Measurements from ENCODE around the gene CNST.

The CNST gene

DNA sequence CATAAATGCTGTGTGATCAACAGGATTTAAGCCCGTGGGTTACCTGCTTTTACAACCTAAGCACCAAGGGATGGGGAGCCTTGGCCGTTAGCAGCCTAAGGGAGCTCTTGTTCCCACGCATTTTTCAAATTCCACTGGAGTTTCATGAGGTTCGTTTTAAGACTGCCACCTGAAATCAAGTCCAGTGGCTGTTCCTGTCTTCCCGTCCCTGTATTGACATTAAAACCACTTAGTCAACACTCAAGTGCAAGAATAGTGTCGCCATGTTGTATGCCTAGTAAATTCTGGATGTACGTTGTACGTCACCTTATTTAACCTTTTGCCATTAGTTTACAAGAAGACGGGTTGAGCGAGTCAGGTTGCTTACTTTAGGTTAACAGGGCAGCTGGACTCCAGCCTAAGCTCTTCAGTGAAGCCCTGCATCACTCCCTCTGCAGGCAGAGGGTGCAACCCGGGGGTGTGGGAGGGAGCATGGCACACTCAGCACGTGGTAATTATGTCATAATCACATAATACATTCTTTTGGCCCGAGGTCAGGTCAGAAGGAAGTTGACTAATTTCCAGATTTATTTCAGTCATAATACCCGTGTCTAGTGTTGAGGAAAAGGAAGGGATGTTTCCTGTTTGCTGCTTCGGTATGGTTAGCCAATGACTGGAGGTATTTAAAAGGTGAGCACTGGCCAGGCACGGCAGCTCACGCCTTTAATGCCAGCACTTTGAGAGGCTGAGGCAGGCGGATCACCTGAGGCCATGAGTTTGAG, 42.5 kb downstream of the CNST start:
- Histone ChIP-seq H3K36me3 (ENCODE audit: control insufficient read depth in 4 of 4, insufficient read depth in 4 of 4, low read length in 3 of 4) (peaks cover 0 to 12% (median 9%) of the 10 kb centered on the region in 4 experiments), H3K27ac (ENCODE audit: insufficient read depth in 1 of 2, low read depth in 1 of 2, low read length in 2 of 2, poor library complexity in 1 of 2, severe bottlenecking in 2 of 2) (no peak overlapping the region), H3K4me3 (ENCODE audit: control insufficient read depth in 1 of 7, extremely low read depth in 1 of 7, insufficient read depth in 4 of 7, low read depth in 2 of 7, low read length in 6 of 7) (no peak overlapping the region), H3K4me1 (ENCODE audit: control extremely low read depth in 1 of 4, control insufficient read depth in 4 of 4, insufficient read depth in 4 of 4, low read length in 3 of 4) (peaks cover 4 to 25% (median 11%) of the 10 kb centered on the region in 4 experiments), H3K27me3 (replicated peaks in 2 of 5; ENCODE audit: control insufficient read depth in 4 of 5, insufficient read depth in 5 of 5, low read length in 4 of 5) (no peaks in the 10 kb centered on the region), H3K9me3 (ENCODE audit: control extremely low read depth in 1 of 5, control insufficient read depth in 4 of 5, insufficient read depth in 2 of 5, low read depth in 1 of 5, low read length in 4 of 5) (no peaks in the 10 kb centered on the region)
- WGBS (ENCODE audit: insufficient coverage) = 94% methylated on average over 10 of the region's 18 CpGs
- POLR2A ChIA-PET = interaction anchor here (0.5 to 1.0 kb wide), 3 partner anchors 11 to 43 kb away, joined by 3 to 5 read pairs (median 3); partner anchors contain the start of genes CNST and TFB2M
- CTCF ChIA-PET = interaction anchor here (0.6 to 3.7 kb wide), 3 partner anchors 9 to 30 kb away, joined by 3 to 11 read pairs (median 5); no protein-coding TSS in a partner anchor
- DNase-seq = peak; percentile 39 to 64 (median 62)

DNA sequence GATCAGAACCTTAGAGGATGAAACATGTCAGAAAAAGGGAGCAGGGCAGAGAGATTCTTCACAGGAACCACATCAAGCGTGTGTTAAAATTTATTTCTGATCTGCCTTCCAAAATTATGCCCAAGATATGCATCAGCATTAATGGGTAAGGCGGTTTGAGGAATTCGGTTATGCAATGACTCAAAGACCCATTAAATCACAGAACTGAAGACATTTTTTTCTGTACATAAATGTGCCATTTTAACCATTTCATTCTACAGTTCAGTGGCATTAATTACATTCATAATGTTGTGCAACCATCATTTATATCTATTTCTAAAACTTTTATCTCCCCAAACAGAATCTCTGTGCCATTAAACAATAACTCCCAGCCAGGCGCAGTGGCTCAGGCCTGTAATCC, 43.4 kb downstream of the CNST start:
- Histone ChIP-seq H3K27ac (ENCODE audit: insufficient read depth in 1 of 2, low read depth in 1 of 2, low read length in 2 of 2, poor library complexity in 1 of 2, severe bottlenecking in 2 of 2) (peak overlapping the region in 1 of 2 experiments; percentile 45), H3K4me1 (ENCODE audit: control extremely low read depth in 1 of 4, control insufficient read depth in 4 of 4, insufficient read depth in 4 of 4, low read length in 3 of 4) (peaks cover 4 to 25% (median 11%) of the 10 kb centered on the region in 4 experiments), H3K27me3 (replicated peaks in 2 of 5; ENCODE audit: control insufficient read depth in 4 of 5, insufficient read depth in 5 of 5, low read length in 4 of 5) (no peaks in the 10 kb centered on the region), H3K36me3 (ENCODE audit: control insufficient read depth in 4 of 4, insufficient read depth in 4 of 4, low read length in 3 of 4) (peaks cover 0 to 10% (median 8%) of the 10 kb centered on the region in 4 experiments), H3K9me3 (ENCODE audit: control extremely low read depth in 1 of 5, control insufficient read depth in 4 of 5, insufficient read depth in 2 of 5, low read depth in 1 of 5, low read length in 4 of 5) (no peaks in the 10 kb centered on the region), H3K4me3 (ENCODE audit: control insufficient read depth in 1 of 7, extremely low read depth in 1 of 7, insufficient read depth in 4 of 7, low read depth in 2 of 7, low read length in 6 of 7) (no peak overlapping the region)
- ChIA-PET POLR2A (interaction anchor here (0.5 to 1.0 kb wide), 2 partner anchors 12 to 44 kb away, joined by 3 to 5 read pairs; partner anchors contain the start of genes CNST and TFB2M), CTCF (interaction anchor here (3.7 kb wide), 1 partner anchor 13 kb away, joined by 11 read pairs; no protein-coding TSS in a partner anchor)
- 10% methylated on average over 2 of the region's 4 CpGs for WGBS (ENCODE audit: insufficient coverage)
- DNase-seq = peak in 1 of 3 donors; percentile 21

- DNase-seq = no peak
- POLR2A ChIA-PET = interaction anchor here (1.1 kb wide), 1 partner anchor 46 kb away, joined by 3 read pairs; no protein-coding TSS in a partner anchor
- H3K27me3 ChIP-seq (replicated peaks in 2 of 5; ENCODE audit: control insufficient read depth in 4 of 5, insufficient read depth in 5 of 5, low read length in 4 of 5) = no peaks in the 10 kb centered on the region
- CTCF ChIA-PET = interaction anchor here (0.8 to 0.9 kb wide), 3 partner anchors 30 to 116 kb away, joined by 3 to 4 read pairs (median 3); no protein-coding TSS in a partner anchor
- H3K4me1 ChIP-seq (ENCODE audit: control extremely low read depth in 1 of 4, control insufficient read depth in 4 of 4, insufficient read depth in 4 of 4, low read length in 3 of 4) = peaks cover 4 to 25% (median 11%) of the 10 kb centered on the region in 4 experiments
- no peak overlapping the region for H3K4me3 ChIP-seq (ENCODE audit: control insufficient read depth in 1 of 7, extremely low read depth in 1 of 7, insufficient read depth in 4 of 7, low read depth in 2 of 7, low read length in 6 of 7)
- 81% methylated on average over 4 of the region's 6 CpGs for WGBS (ENCODE audit: insufficient coverage)
- no peaks in the 10 kb centered on the region for H3K9me3 ChIP-seq (ENCODE audit: control extremely low read depth in 1 of 5, control insufficient read depth in 4 of 5, insufficient read depth in 2 of 5, low read depth in 1 of 5, low read length in 4 of 5)
- H3K27ac ChIP-seq (ENCODE audit: insufficient read depth in 1 of 2, low read depth in 1 of 2, low read length in 2 of 2, poor library complexity in 1 of 2, severe bottlenecking in 2 of 2) = no peak overlapping the region
- peaks cover 0 to 11% (median 4%) of the 10 kb centered on the region in 4 experiments for H3K36me3 ChIP-seq (ENCODE audit: control insufficient read depth in 4 of 4, insufficient read depth in 4 of 4, low read length in 3 of 4)
These were observed 47.0 kb downstream of the CNST start for GRCh38 chr1:246613096-246613758.

DNA sequence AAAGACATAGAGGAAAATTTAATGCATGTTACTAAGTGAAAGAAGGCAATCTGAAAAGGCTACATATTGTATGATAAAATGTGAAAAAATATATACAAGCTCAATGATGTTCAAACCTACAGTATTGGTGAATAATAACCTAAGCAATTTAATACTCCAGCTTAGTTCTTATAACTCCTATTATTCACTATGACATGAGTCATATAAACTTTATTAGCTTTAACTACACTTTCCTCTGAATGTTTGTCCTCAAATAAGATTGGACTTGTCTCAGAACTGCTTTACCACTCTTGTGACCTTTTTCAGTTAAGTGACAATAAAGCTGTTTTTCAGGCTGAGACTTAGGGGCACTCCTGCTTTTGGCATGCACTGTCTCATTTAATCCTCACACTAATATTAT, 50.9 kb downstream of the CNST start:
- no peak overlapping the region for H3K27ac ChIP-seq (ENCODE audit: insufficient read depth in 1 of 2, low read depth in 1 of 2, low read length in 2 of 2, poor library complexity in 1 of 2, severe bottlenecking in 2 of 2)
- ChIA-PET CTCF (interaction anchor here (0.5 to 1.8 kb wide), 3 partner anchors 24 to 50 kb away, joined by 3 to 4 read pairs (median 3); no protein-coding TSS in a partner anchor), POLR2A (interaction anchor here (1.1 kb wide), 1 partner anchor 60 kb away, joined by 3 read pairs; no protein-coding TSS in a partner anchor)
- no peak for DNase-seq
- H3K9me3 ChIP-seq (ENCODE audit: control extremely low read depth in 1 of 5, control insufficient read depth in 4 of 5, insufficient read depth in 2 of 5, low read depth in 1 of 5, low read length in 4 of 5) = no peaks in the 10 kb centered on the region
- peaks cover 9 to 30% (median 20%) of the 10 kb centered on the region in 4 experiments for H3K36me3 ChIP-seq (ENCODE audit: control insufficient read depth in 4 of 4, insufficient read depth in 4 of 4, low read length in 3 of 4)
- no peaks in the 10 kb centered on the region for H3K27me3 ChIP-seq (replicated peaks in 2 of 5; ENCODE audit: control insufficient read depth in 4 of 5, insufficient read depth in 5 of 5, low read length in 4 of 5)
- H3K4me3 ChIP-seq (ENCODE audit: control insufficient read depth in 1 of 7, extremely low read depth in 1 of 7, insufficient read depth in 4 of 7, low read depth in 2 of 7, low read length in 6 of 7) = no peak overlapping the region
- H3K4me1 ChIP-seq (ENCODE audit: control extremely low read depth in 1 of 4, control insufficient read depth in 4 of 4, insufficient read depth in 4 of 4, low read length in 3 of 4) = peaks cover 0 to 5% (median 0%) of the 10 kb centered on the region in 4 experiments

GRCh38 chr1:246617768-246618167, 51.5 kb downstream of the CNST start:
- no CpG with 5 or more reads among the region's 3 CpGs for WGBS (ENCODE audit: insufficient coverage)
- ChIA-PET CTCF (interaction anchor here (1.8 kb wide), 1 partner anchor 32 kb away, joined by 4 read pairs; no protein-coding TSS in a partner anchor), POLR2A (interaction anchor here (1.1 kb wide), 1 partner anchor 60 kb away, joined by 3 read pairs; no protein-coding TSS in a partner anchor)
- peaks cover 0 to 3% (median 0%) of the 10 kb centered on the region in 4 experiments for H3K4me1 ChIP-seq (ENCODE audit: control extremely low read depth in 1 of 4, control insufficient read depth in 4 of 4, insufficient read depth in 4 of 4, low read length in 3 of 4)
- DNase-seq = no peak
- no peaks in the 10 kb centered on the region for H3K27me3 ChIP-seq (replicated peaks in 2 of 5; ENCODE audit: control insufficient read depth in 4 of 5, insufficient read depth in 5 of 5, low read length in 4 of 5)
- H3K36me3 ChIP-seq (ENCODE audit: control insufficient read depth in 4 of 4, insufficient read depth in 4 of 4, low read length in 3 of 4) = peaks cover 13 to 34% (median 23%) of the 10 kb centered on the region in 4 experiments
- H3K27ac ChIP-seq (ENCODE audit: insufficient read depth in 1 of 2, low read depth in 1 of 2, low read length in 2 of 2, poor library complexity in 1 of 2, severe bottlenecking in 2 of 2) = no peak overlapping the region
- H3K4me3 ChIP-seq (ENCODE audit: control insufficient read depth in 1 of 7, extremely low read depth in 1 of 7, insufficient read depth in 4 of 7, low read depth in 2 of 7, low read length in 6 of 7) = no peak overlapping the region
- no peaks in the 10 kb centered on the region for H3K9me3 ChIP-seq (ENCODE audit: control extremely low read depth in 1 of 5, control insufficient read depth in 4 of 5, insufficient read depth in 2 of 5, low read depth in 1 of 5, low read length in 4 of 5)

GRCh38 chr1:246618240-246618808, 52.1 kb downstream of the CNST start:
- Histone ChIP-seq H3K27ac (ENCODE audit: insufficient read depth in 1 of 2, low read depth in 1 of 2, low read length in 2 of 2, poor library complexity in 1 of 2, severe bottlenecking in 2 of 2) (no peak overlapping the region), H3K9me3 (ENCODE audit: control extremely low read depth in 1 of 5, control insufficient read depth in 4 of 5, insufficient read depth in 2 of 5, low read depth in 1 of 5, low read length in 4 of 5) (no peaks in the 10 kb centered on the region), H3K36me3 (ENCODE audit: control insufficient read depth in 4 of 4, insufficient read depth in 4 of 4, low read length in 3 of 4) (peaks cover 13 to 37% (median 23%) of the 10 kb centered on the region in 4 experiments), H3K27me3 (replicated peaks in 2 of 5; ENCODE audit: control insufficient read depth in 4 of 5, insufficient read depth in 5 of 5, low read length in 4 of 5) (no peaks in the 10 kb centered on the region), H3K4me1 (ENCODE audit: control extremely low read depth in 1 of 4, control insufficient read depth in 4 of 4, insufficient read depth in 4 of 4, low read length in 3 of 4) (no peaks in the 10 kb centered on the region), H3K4me3 (ENCODE audit: control insufficient read depth in 1 of 7, extremely low read depth in 1 of 7, insufficient read depth in 4 of 7, low read depth in 2 of 7, low read length in 6 of 7) (no peak overlapping the region)
- ChIA-PET CTCF (interaction anchor here (1.8 kb wide), 1 partner anchor 32 kb away, joined by 4 read pairs; no protein-coding TSS in a partner anchor), POLR2A (interaction anchor here (1.1 kb wide), 1 partner anchor 59 kb away, joined by 3 read pairs; no protein-coding TSS in a partner anchor)
- 91% methylated on average over 1 of the region's 4 CpGs for WGBS (ENCODE audit: insufficient coverage)
- no peak for DNase-seq
